Hepatocyte (in vitro differentiated cells): Measurements from ENCODE around the gene PILRB.

Experiments
- CTCF ChIP-seq: fragments of 200-600 bp; sonication (generic); IDR thresholded peaks from 2 replicates; pipeline ENCODE4 v1.5.1; 2016; ENCODE audit warnings: antibody characterized with exemption, mild to moderate bottlenecking; ENCODE audit not compliant: poor library complexity
- EZH2 ChIP-seq: fragments of 200-600 bp; sonication (generic); IDR thresholded peaks from 2 replicates; pipeline ENCODE4 v1.6.1; 2016; ENCODE audit warnings: antibody characterized with exemption, mild to moderate bottlenecking, borderline replicate concordance

GRCh38 chr7:100402241-100402640 lies 44.3 kb downstream of the PILRB start:
- TF ChIP-seq CTCF (no peak), EZH2 (no peak)
